Calu3 (cell line): ENCODE results near the gene E2F3. TPM values are rescaled to one million over a fixed set of nuclear protein-coding genes. Genes with fewer than 3 reads are reported as not detected.

Source experiments
- BruUV-seq: library from RNA; stranded (reverse); fragments of 400-500 nt; replicated peaks from 2 replicates; lab custom pipeline; 2021; lab: Mats Ljungman, UMichigan
- CTCF ChIA-PET: fragments of 300-600 bp; sonication (Branson Sonifier 250); formaldehyde crosslinking; loops from one replicate; lab custom pipeline; 2022; ENCODE audit warnings: antibody characterized with exemption; lab: Charles Lee
- DNase-seq: peaks from one replicate; pipeline ENCODE4 v3.0.0; 2022
- H3K27ac Mint-ChIP-seq: one replicate; pipeline ENCODE4 v1.8.0; 2022; ENCODE audit warnings: mixed read lengths; ENCODE audit not compliant: unreplicated experiment
- H3K27me3 Mint-ChIP-seq: one replicate; pipeline ENCODE4 v1.8.0; 2022; ENCODE audit warnings: mixed read lengths; ENCODE audit not compliant: unreplicated experiment
- H3K36me3 Mint-ChIP-seq: one replicate; pipeline ENCODE4 v1.8.0; 2022; ENCODE audit warnings: mild to moderate bottlenecking, moderate library complexity, mixed read lengths; ENCODE audit not compliant: insufficient read depth, unreplicated experiment
- H3K4me1 Mint-ChIP-seq: one replicate; pipeline ENCODE4 v1.8.0; 2022; ENCODE audit warnings: mild to moderate bottlenecking, low read depth, mixed read lengths; ENCODE audit not compliant: unreplicated experiment
- H3K4me3 Mint-ChIP-seq: one replicate; pipeline ENCODE4 v1.8.0; 2022; ENCODE audit warnings: mild to moderate bottlenecking, low read depth, moderate library complexity, mixed read lengths; ENCODE audit not compliant: unreplicated experiment
- H3K9me3 Mint-ChIP-seq: one replicate; pipeline ENCODE4 v1.8.0; 2022; ENCODE audit warnings: low read depth, mixed read lengths; ENCODE audit not compliant: unreplicated experiment
- CTCF ChIP-seq: fragments of 200-600 bp; IDR thresholded peaks from one replicate; pipeline ENCODE4 v1.8.0; 2022; ENCODE audit warnings: antibody characterized with exemption; ENCODE audit not compliant: unreplicated experiment
- intact Hi-C: fragments of 100-400 bp; cut with micrococcal nuclease; formaldehyde crosslinking; loops from one replicate; pipeline ENCODE4 v1.10.0; 2022; ENCODE audit not compliant: unreplicated experiment
- total RNA-seq: library from RNA; stranded (reverse); gene quantifications from 2 replicates; pipeline ENCODE4 v1.2.3, GENCODE V29; 2022

The E2F3 gene
- total RNA-seq, 1 experiment from 2014 or later = 69.8 TPM

GRCh38 chr6:20542927-20543602 is 141.4 kb downstream of the E2F3 start:
- no peaks in the 10 kb centered on the region for H3K27me3 Mint-ChIP-seq
- H3K4me1 Mint-ChIP-seq = peaks cover 52% of the 10 kb centered on the region
- H3K9me3 Mint-ChIP-seq = peaks cover 3% of the 10 kb centered on the region
- H3K27ac Mint-ChIP-seq = peak overlapping the region; percentile 74
- H3K4me3 Mint-ChIP-seq = peak overlapping the region; percentile 45
- intact Hi-C loops = no loop called here
- no peak for TF ChIP-seq CTCF
- H3K36me3 Mint-ChIP-seq = peaks cover 31% of the 10 kb centered on the region
- DNase-seq = peak; percentile 84
- BruUV-seq = no TSS peak
- CTCF ChIA-PET = interaction anchor here (0.7 kb wide), 1 partner anchor 24 kb away, joined by 3 read pairs; no protein-coding TSS in a partner anchor

Other genes with a start within 250 kb of the E2F3 start
- gene MBOAT1, start 189.4 kb upstream of the E2F3 start, total RNA-seq = 39.9 and 47.8 TPM in 2 replicates
- 37.8 and 39.6 TPM in 2 replicates for gene CDKAL1, start 132.6 kb downstream of the E2F3 start, total RNA-seq